ENCODE data around the gene DDX54.

The DDX54 gene

DNA sequence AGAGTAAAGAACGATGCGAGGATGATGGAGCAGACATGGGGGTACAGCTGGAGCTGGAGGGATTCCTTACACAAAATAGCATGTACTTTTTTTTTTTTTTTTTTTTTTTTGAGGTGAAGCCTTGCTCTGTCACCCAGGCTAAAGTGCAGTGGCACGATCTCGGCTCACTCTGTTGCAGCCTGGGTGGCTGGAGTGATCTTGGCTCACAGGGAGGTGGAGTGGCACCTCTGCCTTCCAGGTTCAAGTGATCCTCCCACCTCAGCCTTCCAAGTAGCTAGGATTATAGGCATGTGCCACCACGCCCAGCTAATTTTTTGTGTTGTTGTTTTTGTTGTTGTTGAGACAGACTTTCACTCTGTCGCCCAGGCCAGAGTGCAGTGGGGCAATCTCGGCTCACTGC is 44.6 kb downstream of the DDX54 start:
- no peak for DNase-seq (ENCODE audit: low spot score)
- H3K27ac ChIP-seq, result no peak overlapping the region
- POLR2A ChIA-PET (ENCODE audit: low non-redundant PET), result no interaction called here
- TF ChIP-seq, protein P1, sequence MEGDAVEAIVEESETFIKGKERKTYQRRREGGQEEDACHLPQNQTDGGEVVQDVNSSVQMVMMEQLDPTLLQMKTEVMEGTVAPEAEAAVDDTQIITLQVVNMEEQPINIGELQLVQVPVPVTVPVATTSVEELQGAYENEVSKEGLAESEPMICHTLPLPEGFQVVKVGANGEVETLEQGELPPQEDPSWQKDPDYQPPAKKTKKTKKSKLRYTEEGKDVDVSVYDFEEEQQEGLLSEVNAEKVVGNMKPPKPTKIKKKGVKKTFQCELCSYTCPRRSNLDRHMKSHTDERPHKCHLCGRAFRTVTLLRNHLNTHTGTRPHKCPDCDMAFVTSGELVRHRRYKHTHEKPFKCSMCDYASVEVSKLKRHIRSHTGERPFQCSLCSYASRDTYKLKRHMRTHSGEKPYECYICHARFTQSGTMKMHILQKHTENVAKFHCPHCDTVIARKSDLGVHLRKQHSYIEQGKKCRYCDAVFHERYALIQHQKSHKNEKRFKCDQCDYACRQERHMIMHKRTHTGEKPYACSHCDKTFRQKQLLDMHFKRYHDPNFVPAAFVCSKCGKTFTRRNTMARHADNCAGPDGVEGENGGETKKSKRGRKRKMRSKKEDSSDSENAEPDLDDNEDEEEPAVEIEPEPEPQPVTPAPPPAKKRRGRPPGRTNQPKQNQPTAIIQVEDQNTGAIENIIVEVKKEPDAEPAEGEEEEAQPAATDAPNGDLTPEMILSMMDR (conservative IDR thresholded peaks at IDR 0.05; ENCODE audit: low read depth), result no peak
- CTCF ChIA-PET, result interaction anchor here (0.8 kb wide), 1 partner anchor 105 kb away, joined by 4 read pairs; no protein-coding TSS in a partner anchor

DNA sequence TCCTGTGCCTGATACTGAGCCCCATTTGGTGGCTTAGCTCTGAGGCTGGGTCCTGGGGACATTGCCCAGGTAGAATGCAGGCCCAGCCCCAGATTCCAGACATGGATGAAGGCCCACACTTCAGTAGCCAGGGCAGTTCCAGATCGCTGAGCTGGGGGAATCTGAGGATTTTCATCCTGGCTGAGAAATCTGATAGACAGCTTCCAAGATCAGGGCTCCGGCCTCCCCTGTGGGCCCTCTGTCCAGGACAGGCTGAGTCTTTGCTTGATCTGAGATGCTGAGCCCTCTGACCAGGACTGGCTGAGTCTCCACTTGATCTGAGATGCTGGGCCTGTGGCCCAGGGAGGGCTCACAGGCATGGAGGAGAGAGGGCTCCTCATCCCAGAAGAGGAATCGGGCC is 46.5 kb downstream of the DDX54 start:
- DNase-seq (ENCODE audit: low spot score), result no peak
- no peak overlapping the region for H3K27ac ChIP-seq
- ChIA-PET POLR2A (ENCODE audit: low non-redundant PET) (no interaction called here), CTCF (interaction anchor here (0.5 to 1.7 kb wide), 2 partner anchors 14 to 239 kb away, joined by 3 to 6 read pairs; no protein-coding TSS in a partner anchor)
- TF ChIP-seq, protein P1 (conservative IDR thresholded peaks at IDR 0.05; ENCODE audit: low read depth), result no peak

DNA sequence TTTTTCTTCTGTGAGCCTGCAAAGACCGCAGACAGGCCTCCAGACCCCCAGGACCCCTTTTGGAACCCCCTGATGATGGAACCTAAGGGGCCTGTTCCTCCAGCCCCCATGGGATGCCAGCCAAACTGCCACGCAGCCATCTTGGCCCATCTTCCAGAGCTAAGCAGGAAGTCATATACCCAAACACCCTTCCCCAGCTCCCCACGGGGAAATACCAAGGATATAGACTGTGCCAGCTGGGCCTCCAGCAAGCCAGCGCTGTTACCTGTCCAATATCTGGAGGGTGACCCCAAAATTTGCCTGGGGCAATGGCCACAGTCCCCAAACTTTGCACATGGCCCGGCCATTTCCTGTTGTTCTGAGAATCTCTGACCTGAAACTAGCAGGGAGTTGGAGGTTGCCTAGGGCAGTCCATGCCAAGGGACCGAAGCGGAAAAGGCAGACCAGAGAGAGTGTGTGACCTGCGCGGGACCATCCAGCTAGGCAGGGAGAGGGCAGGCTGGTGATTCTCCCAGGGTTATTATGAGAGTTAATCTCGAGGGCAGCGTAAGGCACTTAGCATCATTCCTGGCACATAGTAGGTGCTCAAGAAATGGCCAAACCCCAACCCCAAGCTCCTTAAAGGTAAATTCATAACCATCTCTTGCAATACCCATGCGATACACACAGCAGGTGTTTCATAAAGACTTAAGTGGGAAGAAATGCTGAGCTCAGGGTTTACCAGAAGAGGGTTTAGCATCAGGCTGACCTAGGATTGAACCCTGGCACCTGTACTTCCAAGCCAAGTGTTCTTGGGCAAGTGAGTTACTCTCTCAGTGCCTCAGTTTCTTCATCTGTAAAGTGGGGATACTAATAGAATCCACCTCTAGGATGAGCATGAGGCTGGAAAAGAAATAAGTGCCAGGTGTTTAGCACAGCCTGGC is 47.2 kb downstream of the DDX54 start:
- TF ChIP-seq, protein P1 (conservative IDR thresholded peaks at IDR 0.05; ENCODE audit: low read depth), result no peak
- ChIA-PET CTCF (interaction anchor here (0.5 to 1.7 kb wide), 4 partner anchors 15 to 238 kb away, joined by 3 to 6 read pairs (median 4); no protein-coding TSS in a partner anchor), POLR2A (ENCODE audit: low non-redundant PET) (no interaction called here)
- DNase-seq (ENCODE audit: low spot score), result no peak
- H3K27ac ChIP-seq, result no peak overlapping the region

DNA sequence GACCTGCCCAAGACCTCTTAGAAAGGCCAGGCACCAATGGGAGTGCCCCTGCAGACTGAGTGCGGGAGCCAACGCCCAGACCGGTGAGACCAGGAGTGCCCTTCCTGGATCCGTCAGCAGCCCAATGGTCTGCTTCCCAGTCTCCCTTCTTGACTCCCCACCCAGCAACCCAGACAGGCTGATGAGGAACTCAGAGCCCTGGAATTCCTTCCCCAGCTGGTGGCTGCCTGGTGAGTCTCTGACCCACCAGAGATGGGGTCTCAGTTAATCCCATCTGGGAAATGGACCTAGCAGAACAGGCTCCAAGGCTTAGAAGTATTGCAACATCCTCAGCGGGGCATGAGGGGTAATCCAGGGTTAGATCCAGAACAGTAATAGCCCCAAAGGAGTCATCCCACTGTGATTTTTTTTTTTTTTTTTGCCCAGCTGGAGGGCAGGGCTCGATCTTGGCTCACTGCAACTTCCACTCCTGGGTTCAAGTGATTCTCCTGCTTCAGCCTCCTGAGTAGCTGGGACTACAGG is 48.2 kb downstream of the DDX54 start:
- ChIA-PET CTCF (interaction anchor here (0.6 to 1.2 kb wide), 2 partner anchors 38 to 146 kb away, joined by 3 to 4 read pairs; no protein-coding TSS in a partner anchor), POLR2A (ENCODE audit: low non-redundant PET) (no interaction called here)
- H3K27ac ChIP-seq, result no peak overlapping the region
- DNase-seq (ENCODE audit: low spot score), result no peak
- TF ChIP-seq, protein P1 (conservative IDR thresholded peaks at IDR 0.05; ENCODE audit: low read depth), result no peak

DNA sequence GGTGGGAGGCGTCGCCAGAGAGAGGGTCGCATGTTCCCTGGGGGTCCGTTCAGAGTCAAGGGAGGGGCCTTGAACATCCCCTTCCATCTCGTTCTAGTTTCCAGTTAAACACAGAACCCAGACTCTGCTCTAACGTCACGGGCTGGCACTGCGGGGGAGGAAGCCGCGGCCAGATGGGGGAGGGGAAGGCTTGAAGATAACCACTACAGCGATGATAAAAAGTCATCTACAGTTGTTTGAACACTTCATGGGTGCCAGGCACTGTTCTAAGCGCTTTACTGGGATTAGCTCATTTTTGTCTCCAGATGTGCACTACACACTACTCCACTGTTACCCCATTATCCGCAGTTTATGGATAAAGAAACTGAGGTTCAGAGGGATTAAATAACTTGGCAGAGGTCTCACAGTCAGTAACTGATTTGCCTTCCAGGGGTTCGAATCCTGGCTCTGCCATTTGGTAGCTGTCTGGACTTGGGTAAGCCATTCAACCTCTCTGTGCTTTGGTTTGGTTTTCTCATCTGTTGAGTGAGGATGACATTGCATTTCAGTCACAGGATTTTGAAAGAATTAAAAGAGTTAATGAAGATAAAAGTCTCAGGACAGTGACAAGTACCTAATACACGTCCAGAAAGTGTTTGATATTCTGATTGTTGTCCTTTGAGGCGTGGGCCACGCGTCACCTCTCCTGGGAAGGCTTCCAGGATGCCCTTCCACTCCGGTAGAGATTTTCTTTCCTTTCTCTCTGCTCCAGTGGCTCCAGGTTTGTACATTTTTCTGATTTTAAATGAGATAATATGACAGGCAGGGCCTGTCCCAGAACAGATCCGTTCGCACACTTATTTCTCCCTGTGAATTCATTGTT is 48.9 kb downstream of the DDX54 start:
- ChIA-PET CTCF (no interaction called here), POLR2A (ENCODE audit: low non-redundant PET) (no interaction called here)
- no peak overlapping the region for H3K27ac ChIP-seq

More for the DNA sequence above, 48.9 kb downstream of the DDX54 start:
- TF ChIP-seq, protein P1 (conservative IDR thresholded peaks at IDR 0.05; ENCODE audit: low read depth), result no peak
- no peak for DNase-seq (ENCODE audit: low spot score)
